ENCODE data around the gene CMTM4.
A peak's percentile ranks its signal among the peaks of the same experiment; 100 is the strongest.
"Not testable (repeated sequence)": the region's sequence is repeated elsewhere in the genome, so short reads cannot be mapped to it uniquely, and the experiment has no call there.

The CMTM4 gene

DNA sequence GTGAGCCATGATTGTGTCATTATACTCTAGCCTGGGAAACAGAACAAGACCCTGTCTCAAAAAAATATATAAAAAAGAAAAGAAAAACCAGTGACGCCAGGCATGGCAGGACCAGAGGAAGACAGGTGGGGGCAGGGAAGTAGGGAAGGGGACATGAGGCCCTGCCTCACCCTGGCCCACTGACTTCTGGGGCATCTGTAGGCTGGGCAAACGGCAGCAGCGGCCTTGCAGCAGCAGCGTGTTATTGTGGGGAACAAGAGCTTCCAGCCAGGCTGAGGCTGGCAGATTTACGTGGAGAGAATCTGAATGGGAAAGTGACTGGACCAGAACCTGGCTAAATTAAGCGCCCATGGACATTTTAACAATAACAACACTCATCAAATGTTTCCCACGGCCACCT is 19.4 kb downstream of the CMTM4 start:
- DNase-seq (ENCODE audit: insufficient read length, low spot score): no peak

DNA sequence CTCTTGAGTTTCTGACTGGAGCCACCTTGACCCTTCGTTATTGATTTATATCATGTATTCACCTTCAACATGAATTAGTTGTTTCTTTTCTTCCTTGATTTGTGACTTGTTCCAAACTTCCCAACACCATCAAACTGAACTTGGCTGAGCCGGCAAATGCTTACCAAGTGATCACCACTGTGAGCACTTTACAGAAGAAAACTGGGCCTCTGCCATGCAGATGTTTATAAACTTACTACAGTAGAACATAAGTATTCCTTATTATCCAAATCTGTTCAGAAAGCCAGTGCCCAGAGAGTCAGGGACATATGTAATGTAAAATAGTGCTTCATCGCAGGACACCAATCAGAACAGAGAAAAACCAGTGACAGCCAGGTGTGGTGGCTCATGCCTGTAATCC is 19.9 kb downstream of the CMTM4 start:
- DNase-seq (ENCODE audit: insufficient read length, low spot score) (no peak), FAIRE-seq (no peak)

More for the DNA sequence above, 19.4 kb downstream of the CMTM4 start:
- FAIRE-seq: no peak

DNA sequence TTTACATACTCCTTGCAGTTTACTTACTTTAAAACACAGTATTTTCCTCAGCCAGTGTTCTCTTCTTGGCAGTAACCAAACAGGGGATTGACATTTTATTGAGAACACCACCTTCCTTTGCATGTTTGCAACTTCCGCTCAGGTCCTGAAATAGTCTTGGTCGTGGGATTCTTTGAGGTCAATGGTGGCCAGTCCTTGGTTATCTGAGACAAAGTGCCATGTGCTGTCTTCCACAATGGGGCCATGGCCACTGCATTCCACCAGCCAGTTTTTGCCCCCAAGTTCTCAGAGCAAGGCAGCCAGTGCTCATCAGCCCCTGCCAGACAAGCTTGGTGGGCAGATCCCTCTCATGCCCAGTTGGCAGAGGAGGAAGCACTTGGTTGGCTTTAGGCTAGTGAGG is 22.9 kb downstream of the CMTM4 start:
- FAIRE-seq (no peak), DNase-seq (ENCODE audit: insufficient read length, low spot score) (no peak)

DNA sequence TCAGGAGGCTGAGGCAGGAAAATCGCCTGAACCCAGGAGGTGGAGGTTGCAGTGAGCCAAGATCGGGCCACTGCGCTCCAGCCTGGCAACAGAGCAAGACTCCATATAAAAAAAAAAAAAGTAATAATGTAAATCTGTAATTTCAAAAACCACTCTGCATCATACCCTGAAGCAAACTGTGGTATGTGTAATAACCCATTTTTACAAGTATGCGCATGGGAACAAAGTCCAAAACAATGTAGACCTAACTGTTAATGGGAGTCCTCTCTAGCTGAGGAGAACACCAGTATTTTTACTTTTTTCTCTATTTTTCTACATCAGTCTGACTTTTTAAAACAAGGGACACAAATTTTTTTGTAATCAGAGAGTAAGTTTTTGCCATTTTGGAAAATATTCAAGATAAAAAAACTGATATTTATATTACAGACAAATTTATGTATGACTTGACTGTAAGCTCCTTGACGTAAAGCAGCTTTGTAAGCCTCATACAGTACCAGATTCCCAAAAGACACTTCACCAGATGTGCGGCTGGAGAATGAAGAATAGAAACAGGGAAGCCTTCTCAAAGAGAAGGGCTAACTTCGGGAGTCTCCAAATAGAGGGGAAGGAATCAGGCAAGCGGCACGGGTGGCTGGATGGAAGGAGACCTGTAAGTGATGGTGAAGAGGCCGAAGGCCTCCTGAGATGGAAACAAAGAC is 25.7 kb downstream of the CMTM4 start:
- FAIRE-seq (no peak), DNase-seq (ENCODE audit: insufficient read length, low spot score) (no peak)

DNA sequence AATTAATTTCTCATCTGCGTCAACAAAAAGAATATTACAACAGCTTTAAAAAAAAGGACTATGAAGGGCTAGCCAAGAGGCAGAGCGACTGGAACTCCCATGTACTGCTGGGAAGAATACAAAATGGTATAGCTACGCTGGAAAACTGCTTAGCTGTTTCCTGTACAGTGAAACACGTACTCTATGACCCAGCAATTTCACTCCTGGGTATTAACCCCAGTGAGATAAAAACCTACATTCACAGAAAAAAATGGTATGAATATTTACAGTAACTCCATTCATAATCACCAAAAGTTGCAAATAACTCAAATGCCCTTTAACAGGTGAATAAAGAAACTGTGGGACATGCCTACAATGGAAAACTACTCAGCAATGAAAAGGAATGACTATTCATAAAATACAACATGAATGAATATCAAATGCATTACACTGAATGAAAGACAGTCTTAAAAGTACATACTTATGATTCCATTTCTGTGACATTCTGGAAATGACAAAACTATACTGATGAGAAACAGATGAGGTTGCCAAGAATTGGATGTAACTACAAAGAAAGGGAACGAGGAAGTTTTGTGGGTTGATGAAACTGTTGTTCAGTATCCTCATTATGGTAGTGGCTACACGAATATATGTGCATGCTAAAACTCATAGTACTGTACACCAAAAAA is 27.6 kb downstream of the CMTM4 start:
- no peak for FAIRE-seq
- DNase-seq (ENCODE audit: insufficient read length, low spot score): no peak

DNA sequence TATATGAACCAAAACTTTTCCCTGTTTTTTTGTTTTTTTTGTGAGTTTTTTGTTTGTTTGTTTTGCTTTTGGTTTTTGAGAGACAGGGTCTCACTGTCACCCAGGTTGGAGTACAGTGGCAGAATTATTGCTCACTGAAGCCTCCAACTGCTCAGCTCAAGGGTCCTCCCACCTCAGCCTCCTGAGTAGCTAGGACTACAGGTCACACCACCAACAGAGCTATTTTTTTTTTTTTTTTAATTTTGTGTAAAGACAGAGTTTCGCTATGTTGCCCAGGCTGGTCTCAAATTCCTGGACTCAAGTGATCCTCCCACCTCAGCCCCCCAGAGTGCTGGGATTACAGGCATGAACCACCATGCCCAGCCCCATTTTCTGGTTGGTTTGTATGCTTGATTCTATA is 28.6 kb downstream of the CMTM4 start:
- DNase-seq (ENCODE audit: insufficient read length, low spot score) (no peak), FAIRE-seq (no peak)

DNA sequence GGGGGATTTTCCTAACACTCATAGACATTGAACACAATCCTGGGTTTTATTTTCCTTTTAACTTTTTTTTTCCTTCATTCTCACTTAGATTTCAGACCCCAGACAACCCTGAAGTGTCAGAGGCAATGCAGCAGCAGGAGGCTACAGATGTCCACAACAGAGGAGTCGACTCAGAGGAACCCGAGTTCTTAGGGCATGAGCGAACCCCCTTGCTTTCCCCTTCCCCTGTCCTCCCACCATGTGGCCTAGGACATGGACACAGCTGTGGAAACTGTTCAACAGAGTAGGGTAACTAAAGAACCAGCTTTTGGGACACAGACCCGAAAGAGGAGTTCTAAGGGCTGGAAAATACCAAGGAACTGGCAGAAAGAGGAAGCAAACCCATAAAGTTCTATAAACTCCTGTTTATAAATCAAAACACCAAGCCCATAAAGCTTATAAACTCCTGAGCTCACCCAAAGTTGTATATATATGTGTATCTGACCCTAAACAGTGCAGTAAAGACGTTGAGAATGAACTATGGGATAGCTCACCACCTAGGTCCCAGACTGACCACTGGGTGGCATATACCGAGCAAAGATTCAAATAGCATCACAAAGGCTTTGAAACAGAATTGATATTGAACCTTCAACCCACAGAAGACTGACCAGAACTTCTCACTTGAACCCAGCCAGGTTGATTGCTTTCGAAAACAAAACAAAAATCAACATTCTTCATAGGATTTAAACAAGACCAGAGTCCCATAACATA is 33.9 kb downstream of the CMTM4 start:
- FAIRE-seq: no peak
- peak; percentile 48 for DNase-seq (ENCODE audit: insufficient read length, low spot score)

DNA sequence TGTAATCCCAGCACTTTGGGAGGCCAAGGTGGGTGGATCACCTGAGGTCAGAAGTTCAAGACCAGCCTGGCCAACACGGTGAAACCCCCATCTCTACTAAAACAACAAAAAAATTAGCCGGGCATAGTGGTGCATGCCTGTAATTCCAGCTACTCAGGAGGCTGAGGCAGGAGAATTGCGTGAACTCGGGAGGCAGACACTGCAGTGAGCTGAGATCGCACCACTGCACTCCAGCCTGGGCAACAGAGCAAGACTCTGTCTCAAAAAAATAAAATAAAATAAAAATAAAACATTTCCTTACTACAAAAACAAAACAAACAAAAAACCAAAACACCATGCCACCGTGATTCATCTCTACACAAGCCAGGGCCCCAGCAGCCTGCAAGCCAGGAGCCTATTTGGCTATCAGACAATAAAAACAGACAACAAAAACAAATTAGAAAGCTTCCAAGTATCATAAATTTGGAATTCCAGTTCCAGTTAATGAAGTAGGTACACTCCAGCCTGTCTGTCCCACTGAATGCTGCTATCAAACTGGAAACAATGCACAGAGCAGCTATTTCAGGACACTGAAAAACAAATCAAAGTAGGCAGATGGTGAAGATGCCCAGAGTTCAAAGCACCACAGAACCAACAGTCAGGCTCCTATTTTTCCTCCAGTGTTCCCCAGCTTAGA is 34.7 kb downstream of the CMTM4 start:
- not testable (repeated sequence) for FAIRE-seq; DNase-seq (ENCODE audit: insufficient read length, low spot score)

DNA sequence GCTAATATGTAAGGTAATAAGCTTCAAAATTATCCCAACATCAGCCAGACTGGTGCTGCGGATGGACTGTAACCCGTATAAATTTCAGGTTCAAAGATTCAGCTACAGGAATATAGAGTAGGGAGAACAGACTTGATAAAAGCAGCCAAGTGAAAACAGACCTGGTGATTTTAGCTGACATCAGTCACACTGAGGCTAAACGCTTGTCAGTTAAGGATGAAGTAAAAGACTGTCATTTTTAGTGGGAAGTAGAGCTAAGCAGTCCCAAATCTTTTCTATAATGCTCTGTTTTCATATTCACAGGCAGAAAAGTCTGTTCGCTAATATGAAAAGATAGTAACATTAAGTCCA is 35.4 kb downstream of the CMTM4 start:
- DNase-seq (ENCODE audit: insufficient read length, low spot score) (no peak), FAIRE-seq (no peak)

DNA sequence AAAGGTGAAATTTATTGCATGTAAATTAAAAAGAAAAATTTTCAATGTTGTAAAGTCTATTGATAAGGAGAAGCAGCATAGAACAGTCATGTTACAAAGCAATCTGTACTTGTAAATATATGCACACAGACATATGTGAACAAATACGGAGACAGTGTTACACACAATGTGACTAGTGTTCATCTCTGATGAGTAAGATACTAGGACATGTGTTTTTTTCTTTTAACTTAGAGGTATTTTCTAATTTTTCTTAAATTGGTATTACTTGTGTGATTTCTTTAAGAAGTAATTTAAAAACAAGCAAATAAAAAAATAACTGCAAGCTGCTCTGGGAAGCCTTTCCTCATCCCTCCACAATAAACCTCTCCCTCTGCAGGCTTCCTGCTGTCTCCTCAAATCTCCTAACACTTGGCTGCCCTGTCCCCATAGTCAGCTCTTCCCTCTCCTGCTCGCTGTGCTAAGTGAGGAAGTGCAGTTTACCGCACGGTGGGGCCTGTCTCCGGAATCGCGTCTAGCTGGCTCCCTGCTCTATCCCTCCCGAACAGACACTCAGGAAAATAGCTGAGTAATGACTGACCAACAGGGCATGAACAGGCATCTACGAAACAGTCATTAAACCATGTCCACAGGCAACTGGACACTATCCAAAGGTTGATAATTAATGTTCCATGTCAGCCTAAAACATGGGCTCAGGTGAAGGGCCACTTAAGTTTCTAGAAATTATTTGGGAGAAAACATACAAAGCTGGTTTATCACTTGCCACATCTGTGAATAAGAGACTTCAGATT is 35.9 kb downstream of the CMTM4 start:
- peak; percentile 87 for DNase-seq (ENCODE audit: insufficient read length, low spot score)
- FAIRE-seq: peak; percentile 87

DNA sequence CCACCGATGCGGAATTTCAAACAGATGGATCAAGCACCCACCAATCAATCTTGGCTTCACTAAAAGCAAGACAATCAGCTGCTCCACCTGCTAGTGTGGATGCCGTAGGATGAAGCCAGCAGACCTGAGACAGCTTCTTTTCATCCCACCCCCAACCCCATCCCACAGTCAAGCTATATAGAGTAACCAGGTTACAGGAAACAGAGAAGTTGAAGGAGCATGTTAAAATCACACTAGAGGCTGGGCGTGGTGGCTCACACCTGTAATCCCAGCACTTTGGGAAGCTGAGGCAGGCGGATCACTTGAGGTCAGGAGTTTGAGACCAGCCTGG is 37.7 kb downstream of the CMTM4 start:
- no peak for DNase-seq (ENCODE audit: insufficient read length, low spot score)
- FAIRE-seq: no peak

DNA sequence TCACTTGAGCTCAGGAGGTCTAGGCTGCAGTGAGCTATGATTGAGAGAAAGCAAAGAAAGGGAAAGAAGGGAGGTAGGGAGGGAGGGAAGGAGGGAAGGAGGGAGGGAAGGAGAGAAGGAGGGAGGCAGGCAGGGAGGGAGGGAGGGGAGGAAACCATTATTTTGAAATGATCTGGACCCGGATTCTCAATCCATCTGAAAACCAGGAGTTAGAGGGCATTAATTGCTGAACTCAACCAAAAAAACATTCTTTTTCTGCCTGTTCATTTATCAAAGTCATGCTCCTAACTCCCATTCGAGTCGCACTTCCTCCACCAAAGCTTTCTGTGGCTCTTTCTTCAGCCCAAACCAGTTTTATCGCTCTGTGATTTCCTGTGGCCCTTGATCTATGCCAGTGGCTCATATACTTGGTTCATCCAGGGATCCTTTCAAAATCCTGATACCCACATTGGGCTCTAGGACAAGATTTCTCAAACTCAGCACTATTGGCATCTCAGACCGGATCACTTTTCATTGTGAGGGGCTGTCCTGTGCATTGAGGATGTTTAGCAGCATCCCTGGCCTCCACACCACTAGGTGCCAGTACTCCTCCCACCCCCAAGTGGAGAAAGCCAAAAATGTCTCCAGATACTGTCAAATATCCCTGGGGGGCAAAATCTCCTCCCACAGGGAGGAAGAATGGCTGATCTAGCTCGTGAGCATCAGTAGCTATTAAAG is 38.2 kb downstream of the CMTM4 start:
- DNase-seq (ENCODE audit: insufficient read length, low spot score) (no peak), FAIRE-seq (no peak)

DNA sequence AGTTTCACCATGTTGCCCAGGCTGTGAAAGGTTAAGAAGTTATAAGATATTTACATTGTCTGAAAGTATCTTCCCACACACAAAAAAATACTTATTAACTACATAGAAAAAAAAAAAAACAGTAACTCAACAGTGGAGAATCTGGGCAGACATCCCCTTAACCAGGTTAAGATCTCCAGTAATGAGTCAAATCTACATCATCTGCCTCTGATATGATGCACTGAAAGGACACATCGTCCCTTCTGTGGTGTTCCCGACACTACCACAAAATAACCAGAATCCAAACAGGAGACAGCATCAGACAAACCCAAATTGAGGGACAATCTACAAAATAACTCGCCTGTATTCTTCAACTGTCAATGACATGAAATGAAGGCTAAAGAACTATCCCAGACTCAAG is 40.0 kb downstream of the CMTM4 start:
- FAIRE-seq: no peak

DNA sequence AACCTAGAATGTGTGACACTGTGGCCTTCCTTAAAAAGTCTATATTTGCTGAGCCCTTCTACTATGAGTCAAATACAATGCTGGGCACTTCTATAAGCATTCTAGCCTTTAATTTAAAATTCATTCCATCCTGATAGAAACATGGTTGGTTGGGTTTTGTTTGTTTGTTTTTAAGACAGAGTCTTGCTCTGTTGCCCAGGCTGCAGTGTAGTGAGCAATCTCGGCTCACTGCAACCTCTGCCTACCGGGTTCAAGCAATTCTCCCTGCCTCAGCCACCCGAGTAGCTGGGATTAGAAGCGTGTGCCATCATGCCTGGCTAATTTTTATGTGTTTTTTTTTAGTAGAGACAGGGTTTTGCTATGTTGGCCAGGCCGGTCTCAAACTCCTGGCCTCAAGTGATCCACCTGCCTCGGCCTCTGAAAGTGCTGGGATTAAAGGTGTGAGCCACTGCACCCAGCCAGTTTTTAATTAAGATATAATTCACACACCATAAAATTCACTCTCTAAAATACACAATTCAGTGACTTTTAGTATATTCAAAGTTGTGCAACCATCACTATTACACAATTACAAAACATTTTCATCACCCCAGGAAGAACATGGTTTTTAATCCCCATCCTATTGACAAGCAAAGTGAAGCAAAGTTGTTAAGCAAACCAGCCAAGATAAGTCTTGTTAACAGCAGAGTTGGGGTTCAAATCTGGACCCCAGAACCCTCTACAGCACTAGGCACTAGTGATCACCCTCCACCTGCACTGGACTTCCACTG is 42.8 kb downstream of the CMTM4 start:
- DNase-seq (ENCODE audit: insufficient read length, low spot score): no peak
- FAIRE-seq: no peak

More for the DNA sequence above, 40.0 kb downstream of the CMTM4 start:
- DNase-seq (ENCODE audit: insufficient read length, low spot score): no peak

DNA sequence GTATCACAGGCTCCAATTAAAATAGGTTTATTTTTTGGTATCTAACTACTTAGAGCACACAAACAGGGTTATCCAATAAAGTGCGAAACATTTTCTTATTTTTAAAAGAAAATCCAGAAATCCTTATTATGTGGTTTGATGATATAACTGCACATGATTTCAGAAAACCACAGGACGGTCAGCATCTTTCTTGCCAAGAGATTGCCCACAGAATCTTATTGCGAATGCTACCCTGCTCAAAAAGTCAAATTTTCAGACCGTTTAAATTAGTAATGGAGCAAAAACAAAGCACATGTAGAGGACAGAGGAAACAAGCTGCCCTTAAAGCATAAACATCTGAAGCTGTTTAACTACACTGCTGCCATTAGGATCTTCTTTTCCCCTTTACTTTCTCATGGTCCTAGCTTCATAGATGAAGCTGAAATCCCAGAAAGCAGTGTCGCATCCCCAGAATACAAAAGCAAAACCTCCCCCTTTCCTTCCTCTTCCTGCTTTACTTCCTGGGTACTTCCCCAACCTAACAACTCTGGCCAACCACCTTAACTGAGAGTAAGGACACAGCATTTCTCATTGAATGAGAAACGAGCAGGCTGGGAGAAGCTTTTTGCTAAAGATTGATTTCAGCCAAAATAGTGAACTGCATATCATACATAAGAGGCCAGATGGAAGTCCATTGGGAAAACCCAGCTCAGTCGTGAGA is 43.7 kb downstream of the CMTM4 start:
- no peak for FAIRE-seq
- DNase-seq (ENCODE audit: insufficient read length, low spot score): no peak

DNA sequence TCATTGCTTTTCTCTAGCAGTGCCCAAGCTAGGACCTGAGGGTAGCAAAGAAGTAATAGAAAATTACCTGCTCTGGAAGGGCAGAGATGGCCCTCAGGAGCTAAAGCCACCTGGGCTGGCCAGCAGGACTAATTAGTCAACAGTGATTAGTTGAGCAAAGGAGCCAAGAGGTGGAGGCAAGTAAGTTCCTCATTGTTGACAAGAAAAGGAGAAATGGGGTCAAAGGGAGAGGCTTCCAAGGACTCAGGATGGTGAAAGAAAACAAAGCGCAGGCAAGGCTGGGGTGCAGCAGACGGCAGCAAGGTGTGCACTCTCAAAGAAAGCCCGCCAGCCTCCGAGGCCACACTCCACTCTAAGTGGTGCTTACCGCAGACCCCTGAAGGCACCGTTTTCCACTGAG is 44.6 kb downstream of the CMTM4 start:
- no peak for FAIRE-seq
- no peak for DNase-seq (ENCODE audit: insufficient read length, low spot score)

DNA sequence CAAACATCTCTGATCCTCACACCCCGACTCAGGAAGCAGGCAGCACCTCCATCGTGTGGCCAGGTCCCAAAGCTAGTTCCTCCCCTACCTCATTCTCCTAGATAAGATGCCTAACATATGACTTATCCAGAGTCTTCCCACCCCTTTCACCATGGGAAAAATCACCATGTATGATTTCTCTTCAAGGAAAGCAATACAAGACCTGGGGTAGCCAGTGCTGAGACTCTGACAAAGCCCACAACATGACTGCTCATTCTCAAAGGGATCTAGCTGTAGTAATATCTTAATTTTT is 45.1 kb downstream of the CMTM4 start:
- DNase-seq (ENCODE audit: insufficient read length, low spot score) (no peak), FAIRE-seq (peak; percentile 23)

DNA sequence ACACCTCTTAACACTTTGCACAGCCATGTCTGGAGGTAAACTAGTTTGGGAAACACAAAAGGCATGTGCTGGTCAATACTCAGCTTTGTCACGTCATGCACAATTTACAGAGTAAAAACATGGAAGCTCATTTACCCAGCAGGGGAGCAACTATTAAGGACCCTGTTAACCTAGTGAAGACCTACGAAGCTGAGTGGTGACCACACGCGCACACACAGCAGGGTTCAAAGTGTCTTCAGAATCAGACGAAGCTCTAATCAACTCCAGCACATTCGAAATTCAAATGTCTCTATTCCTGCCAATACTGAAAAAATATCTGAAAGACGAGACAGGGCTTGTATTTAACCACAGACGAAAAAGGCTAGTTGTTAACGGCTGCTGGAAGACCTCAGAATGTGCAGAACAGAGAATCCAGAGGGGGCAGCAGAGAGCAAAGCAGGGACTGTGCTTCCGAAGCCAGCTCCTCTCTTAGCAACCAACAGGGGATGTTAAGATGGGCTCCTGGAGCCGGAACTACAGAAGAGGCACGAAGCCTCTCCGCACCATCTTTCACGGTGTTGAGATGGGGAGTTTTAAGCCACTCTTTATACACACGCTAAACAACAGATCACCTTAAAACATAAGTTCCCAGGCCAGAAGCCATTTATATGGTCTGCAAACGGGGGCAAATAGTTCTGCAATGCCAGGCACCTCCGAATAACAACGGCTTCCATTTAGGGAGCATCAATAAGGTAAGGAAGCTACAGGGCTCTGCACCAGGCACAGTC is 45.7 kb downstream of the CMTM4 start:
- DNase-seq (ENCODE audit: insufficient read length, low spot score) (peak; percentile 91), FAIRE-seq (peak; percentile 70)
